Iris pigment epithelial cell (primary cell): ENCODE data around the gene ZNF79.

Source experiments
- DNase-seq: peaks from one replicate; pipeline ENCODE4 v3.0.0-alpha.2; 2011; ENCODE audit warnings: low read depth

Gene ZNF79

GRCh38 chr9:127398275-127398647 is 25.9 kb upstream of the ZNF79 start:
- DNase-seq, result no peak

- no peak for DNase-seq
Measured at GRCh38 chr9:127398715-127399400, 25.3 kb upstream of the ZNF79 start.

GRCh38 chr9:127399736-127400269 is 24.4 kb upstream of the ZNF79 start:
- DNase-seq, result no peak

GRCh38 chr9:127402401-127403090 is 21.6 kb upstream of the ZNF79 start:
- no peak for DNase-seq

GRCh38 chr9:127403507-127404192 is 20.5 kb upstream of the ZNF79 start:
- no peak for DNase-seq

GRCh38 chr9:127404631-127405030 is 19.6 kb upstream of the ZNF79 start:
- no peak for DNase-seq

- no peak for DNase-seq
Measured at GRCh38 chr9:127405344-127406125, 18.6 kb upstream of the ZNF79 start.

- DNase-seq, result no peak
Measured at GRCh38 chr9:127406799-127407491, 17.2 kb upstream of the ZNF79 start.

GRCh38 chr9:127407492-127407843 is 16.7 kb upstream of the ZNF79 start:
- DNase-seq, result no peak

- no peak for DNase-seq
Measured at GRCh38 chr9:127411122-127411521, 13.1 kb upstream of the ZNF79 start.

GRCh38 chr9:127415141-127415540 is 9.0 kb upstream of the ZNF79 start:
- no peak for DNase-seq

GRCh38 chr9:127415657-127416056 is 8.5 kb upstream of the ZNF79 start:
- no peak for DNase-seq

- DNase-seq, result peak; percentile 12
Measured at GRCh38 chr9:127417131-127418036, 6.8 kb upstream of the ZNF79 start.

GRCh38 chr9:127418037-127418471 is 6.1 kb upstream of the ZNF79 start:
- DNase-seq, result peak; percentile 17

GRCh38 chr9:127419348-127419747 is 4.8 kb upstream of the ZNF79 start:
- DNase-seq, result no peak

GRCh38 chr9:127421057-127421456 is 3.1 kb upstream of the ZNF79 start:
- no peak for DNase-seq

- no peak for DNase-seq
Measured at GRCh38 chr9:127422133-127422782, 1.9 kb upstream of the ZNF79 start.

GRCh38 chr9:127422787-127423186 is 1.4 kb upstream of the ZNF79 start:
- no peak for DNase-seq

GRCh38 chr9:127423476-127423933 is 677 bp upstream of the ZNF79 start:
- DNase-seq, result no peak

GRCh38 chr9:127424676-127424999 is 456 bp downstream of the ZNF79 start:
- DNase-seq, result peak; percentile 24
